HuH-7.5 (cell line): ENCODE data around the gene SYCE3.
"Not testable (repeated sequence)": the region's sequence is repeated elsewhere in the genome, so short reads cannot be mapped to it uniquely, and the experiment has no call there.

Experiments
- DNase-seq: peaks from one replicate; pipeline ENCODE4 v3.0.0; 2011; ENCODE audit warnings: low spot score

SYCE3 gene

DNA sequence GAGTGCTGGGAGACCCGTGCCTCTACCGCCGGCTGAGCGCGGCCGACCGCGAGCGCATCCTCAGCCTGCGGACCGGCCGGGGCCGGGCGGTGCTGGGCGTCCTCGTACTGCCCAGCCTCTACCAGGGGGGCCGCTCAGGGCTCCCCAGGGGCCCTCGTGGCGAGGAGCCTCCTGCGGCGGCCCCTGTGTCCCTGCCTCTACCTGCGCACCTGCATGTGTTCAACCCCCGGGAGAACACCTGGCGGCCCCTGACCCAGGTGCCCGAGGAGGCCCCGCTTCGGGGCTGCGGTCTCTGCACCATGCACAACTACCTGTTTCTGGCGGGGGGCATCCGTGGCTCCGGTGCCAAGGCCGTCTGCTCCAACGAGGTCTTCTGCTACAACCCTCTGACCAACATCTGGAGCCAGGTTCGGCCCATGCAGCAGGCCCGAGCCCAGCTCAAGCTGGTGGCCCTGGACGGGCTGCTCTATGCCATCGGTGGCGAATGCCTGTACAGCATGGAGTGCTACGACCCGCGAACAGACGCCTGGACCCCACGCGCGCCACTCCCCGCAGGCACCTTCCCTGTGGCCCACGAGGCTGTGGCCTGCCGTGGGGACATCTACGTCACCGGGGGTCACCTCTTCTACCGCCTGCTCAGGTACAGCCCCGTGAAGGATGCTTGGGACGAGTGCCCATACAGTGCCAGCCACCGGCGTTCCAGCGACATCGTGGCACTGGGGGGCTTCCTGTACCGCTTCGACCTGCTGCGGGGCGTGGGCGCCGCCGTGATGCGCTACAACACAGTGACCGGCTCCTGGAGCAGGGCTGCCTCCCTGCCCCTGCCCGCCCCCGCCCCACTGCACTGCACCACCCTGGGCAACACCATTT is 13.6 kb downstream of the SYCE3 start:
- DNase-seq = no peak

- no peak for DNase-seq
Observed at GRCh38 chr22:50548040-50548920, 14.4 kb downstream of the SYCE3 start.

GRCh38 chr22:50547263-50547985 is 15.3 kb downstream of the SYCE3 start:
- DNase-seq = peak; percentile 68

DNA sequence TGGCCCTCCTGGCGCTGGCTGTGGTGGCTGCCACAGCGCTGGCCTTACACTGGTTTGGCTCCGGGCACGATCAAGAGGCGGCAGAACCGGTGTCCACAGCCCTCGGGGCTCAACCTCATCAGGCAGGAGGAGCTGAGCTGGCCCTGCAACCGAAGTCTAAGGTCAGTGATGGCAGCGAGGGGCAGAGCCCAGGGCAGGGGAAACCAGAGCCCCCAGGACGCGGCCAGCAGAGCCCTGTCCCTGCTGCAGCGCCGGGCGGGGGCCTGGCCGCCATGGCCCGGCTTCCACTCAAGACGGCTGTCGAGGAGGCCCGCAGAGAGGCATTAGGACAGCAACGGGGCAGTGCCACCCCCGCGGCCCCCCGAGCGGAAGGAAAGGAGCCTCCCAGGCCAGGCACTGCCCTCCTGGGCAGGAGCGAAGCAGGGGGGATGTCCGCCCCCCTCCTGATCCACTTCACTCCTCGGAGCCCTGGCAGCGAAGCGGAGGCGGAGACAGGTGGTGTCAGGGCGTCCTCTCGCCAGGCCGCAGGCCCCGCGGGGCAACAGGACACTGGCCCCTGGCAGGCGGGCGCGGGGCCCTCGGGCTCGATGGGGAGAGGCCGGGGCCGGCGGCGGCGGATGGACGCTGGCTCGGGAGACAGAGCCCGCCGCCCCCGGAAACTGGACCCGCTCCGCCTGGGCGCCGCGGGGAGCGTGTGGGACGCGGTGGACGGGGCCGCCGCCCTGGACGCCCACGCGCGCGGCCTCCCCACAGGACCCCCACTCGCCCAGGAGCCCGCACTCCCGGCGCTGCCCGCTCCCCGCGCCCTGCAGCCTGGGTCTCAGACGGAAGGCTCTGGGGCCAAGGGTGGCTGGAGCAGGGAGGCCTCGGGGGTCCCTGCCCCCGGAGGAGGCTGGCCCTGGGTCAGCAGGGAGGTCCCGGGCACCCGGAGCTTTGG is 16.1 kb downstream of the SYCE3 start:
- DNase-seq = no peak

- peak; percentile 63 for DNase-seq
Observed at GRCh38 chr22:50545522-50546325, 17.0 kb downstream of the SYCE3 start, which contains the start of gene KLHDC7B. Gene KLHDC7B (plus strand): TSS chr22:50545899. CDS start chr22:50546244, 345 bp downstream.

GRCh38 chr22:50544746-50545253 is 17.9 kb downstream of the SYCE3 start:
- DNase-seq = no peak

DNA sequence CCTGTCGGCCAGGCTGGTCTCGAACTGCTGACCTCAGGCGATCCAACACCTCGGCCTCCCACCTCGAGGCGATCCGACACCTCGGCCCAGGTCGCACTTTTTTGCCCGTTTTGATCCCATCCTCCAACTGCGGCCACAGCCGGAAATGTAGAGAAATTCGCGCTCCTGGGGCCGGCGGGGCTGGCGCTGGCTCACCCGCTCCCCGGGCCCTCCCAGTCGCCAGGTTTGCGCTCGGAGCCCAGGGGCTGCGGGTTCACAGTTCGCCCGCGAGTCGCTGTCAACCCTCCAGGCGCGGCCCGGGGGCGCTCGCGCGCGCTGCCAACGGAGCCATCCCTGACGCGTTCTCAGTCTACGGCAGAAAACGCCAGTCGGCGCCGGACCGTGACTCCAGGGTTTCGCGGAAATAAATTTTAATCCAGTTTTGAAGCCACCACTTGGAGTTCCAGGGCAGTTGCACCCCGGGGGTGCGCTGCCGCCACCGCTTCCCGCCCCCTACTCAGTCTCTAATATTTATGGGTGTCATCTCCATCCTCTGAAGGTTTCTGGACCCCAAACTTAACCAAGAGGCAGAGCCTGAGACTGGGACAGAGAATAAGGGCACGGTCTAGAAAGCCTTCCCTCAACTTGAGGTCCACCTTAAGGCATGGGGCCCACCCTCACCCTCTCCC is 18.5 kb downstream of the SYCE3 start:
- peak; percentile 97 for DNase-seq

DNA sequence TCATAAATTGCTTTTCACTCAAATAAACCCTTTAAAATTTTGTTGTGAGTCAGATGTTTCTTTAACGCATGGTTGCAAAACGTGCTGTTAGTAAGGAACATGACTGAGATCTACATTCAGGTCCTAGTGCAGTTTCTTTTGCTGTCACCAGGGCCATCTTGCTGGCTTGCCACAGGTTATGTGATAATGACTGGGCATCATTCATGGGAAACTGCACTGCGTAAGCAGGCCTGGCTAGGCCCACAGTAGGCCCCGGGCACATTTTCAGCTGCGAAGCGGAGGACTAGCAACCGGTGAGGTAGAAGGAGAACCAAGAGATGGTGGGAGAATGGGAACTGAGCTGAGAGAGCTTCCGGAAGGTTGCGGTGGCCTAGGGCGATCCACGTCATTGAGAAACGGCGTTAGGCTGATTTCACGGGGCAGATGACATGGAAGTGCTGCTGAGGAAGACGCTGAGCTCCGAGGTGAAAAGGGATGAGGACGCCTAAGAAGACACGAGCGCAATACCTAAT is 20.2 kb downstream of the SYCE3 start:
- no peak for DNase-seq

GRCh38 chr22:50541667-50542026 is 21.1 kb downstream of the SYCE3 start:
- DNase-seq = not testable (repeated sequence)

- DNase-seq = no peak
Observed at GRCh38 chr22:50540381-50540780, 22.3 kb downstream of the SYCE3 start.

- no peak for DNase-seq
Observed at GRCh38 chr22:50537765-50538164, 25.0 kb downstream of the SYCE3 start.

GRCh38 chr22:50536226-50536625 is 26.5 kb downstream of the SYCE3 start:
- no peak for DNase-seq

DNA sequence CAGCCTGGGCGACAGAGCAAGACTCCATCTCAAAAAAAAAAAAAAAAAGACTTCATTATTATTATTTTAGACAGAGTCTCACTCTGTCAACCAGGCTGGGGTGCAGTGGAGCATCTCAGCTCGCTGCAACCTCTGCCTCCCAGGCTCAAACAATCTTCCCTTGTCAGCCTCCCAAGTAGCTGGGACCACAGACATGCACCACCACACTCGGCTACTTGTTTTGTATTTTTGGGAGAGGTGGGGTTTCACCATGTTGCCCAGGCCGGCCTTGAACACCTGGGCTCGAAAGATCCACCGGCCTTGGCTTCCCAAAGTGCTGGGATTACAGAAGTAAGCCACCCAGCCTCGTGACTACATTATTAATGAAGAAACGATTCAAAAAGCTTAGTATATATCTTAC is 27.6 kb downstream of the SYCE3 start:
- DNase-seq = no peak

DNA sequence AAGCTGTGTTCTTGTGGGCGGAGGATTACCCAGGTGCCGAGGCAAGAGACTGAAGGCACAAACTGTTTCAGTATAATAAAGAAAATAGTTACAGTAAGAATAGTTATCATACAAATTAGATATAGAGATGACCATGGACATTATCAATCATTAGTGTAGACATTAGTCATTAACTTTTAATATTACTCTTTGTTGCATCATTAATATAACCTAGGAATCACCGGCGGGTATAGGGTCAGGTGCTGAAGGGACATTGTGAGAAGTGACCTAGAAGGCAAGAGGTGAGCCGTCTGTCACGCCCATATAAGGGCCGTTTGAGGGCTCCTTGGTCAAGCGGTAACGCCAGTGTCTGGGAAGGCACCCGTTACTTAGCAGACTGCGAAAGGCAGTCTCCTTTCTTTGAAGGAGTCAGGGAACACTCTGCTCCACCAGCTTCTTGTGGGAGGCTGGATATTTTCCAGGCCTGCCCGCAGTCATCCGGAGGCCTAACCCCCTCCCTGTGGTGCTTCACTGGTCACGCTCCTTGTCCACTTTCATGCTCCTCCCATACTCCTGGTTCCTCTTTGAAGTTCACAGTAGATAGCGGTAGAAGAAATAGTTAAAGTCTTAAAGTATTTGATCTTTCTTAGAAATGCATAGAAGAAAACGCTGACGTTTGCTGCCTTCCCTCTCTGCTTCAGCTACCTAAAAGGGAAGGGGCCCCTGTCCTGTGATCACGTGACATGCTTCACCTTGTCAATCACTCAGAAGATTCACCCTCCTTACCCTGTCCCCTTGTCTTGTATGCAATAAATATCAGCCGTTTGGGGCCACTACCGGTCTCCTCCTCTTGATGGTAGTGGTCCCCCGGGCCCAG is 28.6 kb downstream of the SYCE3 start:
- DNase-seq = not testable (repeated sequence)

GRCh38 chr22:50532824-50533796 is 29.6 kb downstream of the SYCE3 start:
- no peak for DNase-seq

GRCh38 chr22:50531962-50532674 is 30.6 kb downstream of the SYCE3 start:
- DNase-seq = peak; percentile 94
